Right lobe of liver (tissue), 4 donors: ENCODE data around the gene PPP2R5B.

Experiments
- CTCF ChIP-seq, 4 donors: fragments of 200-600 bp in 3 of 4; fragments of 450-650 bp in 1 of 4; IDR thresholded peaks; one replicate each; pipeline versions ENCODE4 v1.5.1 to v1.8.0; 2016 to 2022; ENCODE audit warnings: antibody characterized with exemption in 4 of 4, mild to moderate bottlenecking in 2 of 4
- POLR2A ChIP-seq: fragments of 450-650 bp; IDR thresholded peaks from one replicate; pipeline ENCODE4 v1.6.1; 2017; ENCODE audit warnings: antibody characterized with exemption, mild to moderate bottlenecking
- donor health status: DM: no; HTN: no; CAD: no.
- donor health status: DM: no; HTN: no; CAD: no.
- donor health status: DM: no; HTN: yes; CAD: no.

- TF ChIP-seq CTCF (IDR thresholded peaks at IDR 0.05) (no peak), POLR2A (no peak)
Observed at GRCh38 chr11:64930340-64930739, 5.9 kb downstream of the PPP2R5B start.
